B cell (primary cell): Measurements from ENCODE around the gene MAGI2.

Experiments used
- EZH2 ChIP-seq: IDR thresholded peaks from 2 replicates; pipeline ENCODE4 v1.6.1; 2012; ENCODE audit warnings: borderline replicate concordance, low read depth, mild to moderate bottlenecking, moderate library complexity, low read length; ENCODE audit not compliant: insufficient read depth, poor library complexity, severe bottlenecking
- TF ChIP-seq, protein P1 (sequence below): fragments of 200-600 bp; IDR thresholded peaks from one replicate; pipeline ENCODE4 v1.8.0; 2022; ENCODE audit warnings: antibody characterized with exemption, mild to moderate bottlenecking

DNA sequence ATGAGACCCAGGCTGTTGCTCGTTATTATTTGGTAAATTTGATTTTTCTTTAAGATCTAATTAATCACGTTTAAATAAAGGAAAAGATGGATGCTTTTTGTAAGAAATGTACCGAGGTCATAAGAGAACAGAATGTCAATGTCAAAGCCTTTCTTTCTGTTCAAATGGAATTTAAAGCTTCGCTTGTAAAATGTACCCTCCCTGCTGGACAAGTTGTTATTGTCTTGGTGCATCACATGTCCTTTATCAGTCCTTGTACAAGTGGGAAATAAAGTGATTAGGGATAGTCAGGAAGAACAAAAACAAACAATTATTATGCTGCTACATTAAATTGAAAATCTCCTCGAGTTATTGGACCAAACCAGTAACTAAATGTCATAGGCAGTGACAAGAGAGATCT lies 1291.7 kb downstream of the MAGI2 start:
- TF ChIP-seq, protein P1, sequence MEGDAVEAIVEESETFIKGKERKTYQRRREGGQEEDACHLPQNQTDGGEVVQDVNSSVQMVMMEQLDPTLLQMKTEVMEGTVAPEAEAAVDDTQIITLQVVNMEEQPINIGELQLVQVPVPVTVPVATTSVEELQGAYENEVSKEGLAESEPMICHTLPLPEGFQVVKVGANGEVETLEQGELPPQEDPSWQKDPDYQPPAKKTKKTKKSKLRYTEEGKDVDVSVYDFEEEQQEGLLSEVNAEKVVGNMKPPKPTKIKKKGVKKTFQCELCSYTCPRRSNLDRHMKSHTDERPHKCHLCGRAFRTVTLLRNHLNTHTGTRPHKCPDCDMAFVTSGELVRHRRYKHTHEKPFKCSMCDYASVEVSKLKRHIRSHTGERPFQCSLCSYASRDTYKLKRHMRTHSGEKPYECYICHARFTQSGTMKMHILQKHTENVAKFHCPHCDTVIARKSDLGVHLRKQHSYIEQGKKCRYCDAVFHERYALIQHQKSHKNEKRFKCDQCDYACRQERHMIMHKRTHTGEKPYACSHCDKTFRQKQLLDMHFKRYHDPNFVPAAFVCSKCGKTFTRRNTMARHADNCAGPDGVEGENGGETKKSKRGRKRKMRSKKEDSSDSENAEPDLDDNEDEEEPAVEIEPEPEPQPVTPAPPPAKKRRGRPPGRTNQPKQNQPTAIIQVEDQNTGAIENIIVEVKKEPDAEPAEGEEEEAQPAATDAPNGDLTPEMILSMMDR, result no peak
- no peak for TF ChIP-seq EZH2
